Amygdala (tissue), 56 donors: ENCODE results near the gene ABCC10.
"Not testable (repeated sequence)": the region's sequence is repeated elsewhere in the genome, so short reads cannot be mapped to it uniquely, and the experiment has no call there.

ENCODE experiments used
- DNase-seq, 56 donors: peaks; one replicate each; lab custom pipeline; 2025; lab: John Stamatoyannopoulos, UW

ABCC10 gene

DNA sequence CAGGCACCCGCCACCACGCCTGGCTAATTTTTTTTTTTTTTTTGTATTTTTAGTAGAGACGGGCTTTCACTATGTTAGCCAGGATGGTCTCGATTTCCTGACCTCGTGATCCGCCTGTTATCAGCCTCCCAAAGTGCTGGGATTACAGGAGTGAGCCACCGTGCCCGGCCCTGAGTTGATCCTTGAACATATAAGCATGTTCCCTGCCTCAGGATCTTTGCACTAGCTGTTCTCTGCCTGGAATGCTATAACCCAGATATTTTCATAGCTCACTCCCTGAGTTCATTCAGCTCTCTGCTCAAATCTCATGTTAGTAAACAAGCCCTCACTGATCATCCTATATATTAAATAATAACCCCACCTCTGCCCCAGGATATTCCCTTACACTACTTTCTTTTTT is 37.0 kb downstream of the ABCC10 start:
- DNase-seq, result no peak

DNA sequence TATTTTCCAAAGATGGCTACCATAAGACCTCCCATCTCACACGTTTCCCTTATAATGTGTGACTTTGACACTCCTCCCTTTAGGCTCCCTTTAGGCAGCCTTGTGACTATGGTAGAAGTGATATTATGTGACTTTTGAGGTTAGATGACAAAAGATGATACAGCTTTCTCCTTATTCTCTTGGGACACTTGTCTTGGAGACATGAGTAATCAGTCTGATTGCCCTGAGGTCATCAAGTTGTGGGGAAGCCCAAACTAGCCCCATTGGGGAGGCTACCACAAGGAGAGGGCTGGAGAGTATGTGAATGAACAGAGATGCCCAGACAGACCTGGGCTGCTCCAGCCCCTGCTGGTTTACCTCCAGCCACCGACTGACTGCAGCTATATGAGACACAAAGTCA is 38.6 kb downstream of the ABCC10 start:
- no peak for DNase-seq

DNA sequence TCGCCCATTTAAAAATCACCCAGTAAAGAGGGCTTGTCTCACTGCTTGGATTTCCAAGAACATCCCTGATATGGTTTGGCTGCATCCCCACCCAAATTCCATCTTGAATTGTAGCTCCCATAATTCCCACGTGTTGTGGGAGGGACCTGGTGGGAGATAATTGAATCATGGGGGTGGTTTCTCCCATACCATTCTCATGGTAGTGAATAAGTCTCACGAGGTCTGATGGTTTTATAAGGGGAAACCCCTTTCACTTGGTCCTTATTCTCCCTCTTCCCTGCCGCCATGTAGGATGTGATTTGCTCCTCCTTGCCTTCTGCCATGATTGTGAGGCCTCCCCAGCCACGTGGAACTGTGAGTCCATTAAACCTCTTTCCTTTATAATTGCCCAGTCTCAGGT is 39.9 kb downstream of the ABCC10 start:
- not testable (repeated sequence) for DNase-seq

DNA sequence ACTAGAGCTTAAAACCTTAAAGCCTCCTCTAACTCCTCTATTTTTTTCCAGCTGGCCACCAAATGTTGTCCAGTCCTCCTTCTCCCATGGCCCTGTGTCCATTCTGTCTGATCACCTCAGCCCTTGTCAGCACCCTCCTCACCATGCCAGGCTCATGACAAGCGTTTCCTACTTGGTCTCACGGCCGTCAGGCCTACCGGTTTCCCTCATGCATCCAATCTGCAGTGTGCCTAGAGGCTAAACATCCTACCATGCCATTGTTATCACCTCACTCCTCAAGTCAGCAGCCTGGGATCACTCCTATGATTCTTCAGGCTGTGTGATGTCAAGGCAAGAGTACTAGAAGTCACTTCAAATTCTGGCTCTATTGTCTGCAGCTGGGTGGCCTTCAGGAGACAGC is 40.4 kb downstream of the ABCC10 start:
- DNase-seq, result no peak

DNA sequence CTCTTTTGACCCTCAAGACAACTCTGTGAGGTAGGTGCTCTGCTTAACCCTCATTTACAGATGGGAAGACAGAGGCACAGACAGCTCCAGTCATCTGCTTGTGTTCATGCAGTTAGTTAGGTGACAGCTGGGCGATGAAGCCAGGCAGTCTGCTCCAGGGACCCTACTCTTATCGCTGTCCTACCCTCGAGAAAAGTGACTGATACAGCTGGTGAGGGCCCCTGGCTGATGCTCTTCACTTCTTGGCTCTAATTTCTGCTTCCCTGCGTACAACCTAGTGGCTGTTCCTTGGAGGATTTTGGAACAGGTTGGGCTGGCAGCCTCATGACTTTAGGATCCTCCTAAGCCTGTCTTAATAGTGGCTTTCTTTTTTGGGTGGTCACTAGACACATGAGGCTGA is 40.9 kb downstream of the ABCC10 start:
- no peak for DNase-seq

DNA sequence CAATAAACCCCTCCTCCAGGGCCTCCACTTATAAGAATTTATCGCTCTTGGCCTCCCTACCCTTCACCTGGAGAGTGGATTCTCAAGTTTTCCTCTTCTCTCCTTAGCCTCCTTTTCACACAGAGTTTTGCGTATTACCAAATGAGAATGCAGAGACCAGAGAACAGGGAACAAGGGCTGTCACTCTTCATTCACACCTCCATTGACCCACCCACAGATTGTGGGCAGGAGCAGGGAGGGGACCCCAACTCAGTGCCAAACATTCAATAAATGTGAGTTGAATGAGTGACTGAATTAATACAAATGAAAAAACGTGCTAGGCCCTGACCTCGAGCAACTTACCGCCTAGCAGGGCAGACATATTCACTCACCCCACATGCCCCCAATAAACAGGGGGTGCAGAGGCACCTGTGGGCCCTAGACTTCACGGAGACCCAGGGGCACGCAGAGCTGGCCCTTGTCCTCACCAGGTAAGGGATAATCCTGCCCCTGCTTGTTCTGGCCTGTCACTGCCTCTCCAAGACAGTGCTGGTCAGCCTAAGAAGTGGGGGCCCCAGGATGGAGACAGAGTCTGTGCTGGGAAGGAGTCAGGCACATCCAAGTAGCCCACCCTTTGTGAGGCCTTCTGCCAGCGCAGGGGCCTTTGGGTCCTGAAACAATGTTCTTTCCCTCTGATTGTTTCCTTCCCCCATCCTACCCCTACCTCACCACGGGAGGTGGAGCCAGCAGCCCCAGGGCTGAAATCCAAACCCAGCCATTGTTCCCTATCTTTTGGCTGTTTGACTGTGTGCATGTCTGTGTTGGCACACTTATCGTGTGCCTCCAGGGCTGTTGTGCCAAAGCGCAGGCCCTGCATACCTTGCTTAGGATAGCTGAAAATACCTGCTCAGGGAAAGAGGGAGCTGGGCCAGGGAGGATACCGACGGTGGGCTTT is 41.7 kb downstream of the ABCC10 start:
- peak in 1 of 56 donors; percentile 3 for DNase-seq

DNA sequence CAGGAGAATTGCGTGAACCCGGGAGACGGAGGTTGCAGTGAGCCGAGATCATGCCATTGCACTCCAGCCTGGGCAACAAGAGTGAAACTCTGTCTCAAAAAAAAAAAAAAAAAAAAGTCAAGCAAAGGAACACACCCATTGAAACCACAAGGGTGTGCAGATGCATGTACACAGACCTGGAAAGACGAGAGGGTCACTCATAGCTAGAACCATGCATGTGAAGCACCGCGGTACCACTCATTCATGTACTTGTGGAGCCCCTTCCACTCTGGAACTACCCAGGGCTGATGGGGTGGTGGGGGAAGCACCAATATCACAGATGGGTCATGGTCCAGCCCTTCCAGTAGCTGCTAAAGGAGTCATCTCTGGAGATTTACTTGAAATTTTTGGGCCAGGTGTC is 42.6 kb downstream of the ABCC10 start:
- DNase-seq, result no peak

DNA sequence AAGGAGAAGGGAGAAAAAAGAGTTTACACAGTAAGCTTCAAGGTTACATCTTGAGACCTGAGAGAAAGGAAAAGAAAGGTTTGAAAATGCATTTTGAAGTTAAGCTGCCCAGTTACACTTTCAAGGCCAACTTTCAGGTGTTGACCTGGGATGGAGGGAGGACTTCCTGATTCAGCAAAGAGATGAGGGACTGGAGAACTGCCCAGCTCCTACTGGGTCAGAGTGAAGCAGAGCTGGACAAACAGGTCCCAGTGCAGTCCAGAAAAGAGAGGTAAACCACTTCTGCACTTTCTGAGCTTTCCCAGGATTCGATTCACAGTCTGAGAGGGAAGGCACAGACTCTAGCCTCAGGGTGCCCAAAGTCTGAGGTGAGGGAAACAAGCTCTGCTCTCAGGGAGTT is 44.1 kb downstream of the ABCC10 start:
- no peak for DNase-seq

DNA sequence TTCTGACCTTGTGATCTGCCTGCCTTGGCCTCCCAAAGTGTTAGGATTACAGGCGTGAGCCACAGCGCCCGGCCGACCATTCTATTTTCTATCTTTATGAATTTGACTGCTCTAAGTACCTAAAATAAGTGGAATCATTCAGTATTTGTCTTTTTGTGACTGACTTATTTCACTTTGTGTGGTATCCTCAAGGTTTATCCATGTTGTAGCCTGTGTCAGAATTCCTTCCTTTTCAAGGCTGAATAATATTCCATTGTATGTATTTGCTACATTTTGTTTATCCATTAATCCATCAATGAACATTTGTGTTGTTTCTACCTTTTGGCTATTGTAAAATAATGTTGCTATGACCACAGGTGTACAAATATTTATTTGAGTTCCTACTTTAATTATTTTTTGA is 45.2 kb downstream of the ABCC10 start:
- no peak for DNase-seq

DNA sequence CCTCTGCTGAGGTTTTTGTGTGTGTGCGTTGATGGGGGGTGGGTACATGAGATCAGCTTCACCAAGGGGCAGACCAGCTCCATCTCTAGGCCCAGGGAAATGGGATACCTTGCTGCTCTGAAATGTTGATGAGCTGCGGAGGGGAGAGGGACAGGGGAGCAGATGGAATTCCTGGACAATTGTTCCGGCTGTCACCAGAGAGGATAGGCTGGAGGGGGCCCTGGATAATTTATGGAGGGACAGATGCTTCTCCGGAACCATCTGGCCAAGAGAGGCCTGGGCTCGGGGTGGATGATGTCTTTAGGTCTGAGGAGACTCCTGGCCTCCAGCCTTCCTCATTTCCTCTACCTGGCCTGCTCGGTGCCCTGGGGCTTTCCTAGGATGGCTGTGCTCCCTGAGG is 48.2 kb downstream of the ABCC10 start:
- DNase-seq, result no peak

DNA sequence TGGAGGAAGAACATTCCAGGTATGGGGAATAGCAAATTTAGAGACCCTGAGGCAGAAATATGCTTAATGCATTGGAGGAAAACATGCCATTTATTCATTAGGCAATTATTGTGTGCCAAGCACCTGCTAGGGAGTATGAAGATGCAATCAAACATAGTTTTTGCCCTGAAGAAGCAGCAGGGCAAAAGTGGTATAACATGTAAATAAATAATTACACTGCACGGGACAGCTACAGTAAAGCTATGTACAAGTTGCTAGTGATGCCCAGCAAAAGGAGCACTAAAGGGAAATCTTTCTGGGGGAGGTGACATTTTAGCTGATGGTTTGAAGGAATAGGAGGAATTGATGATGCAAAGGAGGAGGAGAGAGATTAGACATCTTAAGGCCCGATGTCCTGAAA is 49.4 kb downstream of the ABCC10 start:
- no peak for DNase-seq

DNA sequence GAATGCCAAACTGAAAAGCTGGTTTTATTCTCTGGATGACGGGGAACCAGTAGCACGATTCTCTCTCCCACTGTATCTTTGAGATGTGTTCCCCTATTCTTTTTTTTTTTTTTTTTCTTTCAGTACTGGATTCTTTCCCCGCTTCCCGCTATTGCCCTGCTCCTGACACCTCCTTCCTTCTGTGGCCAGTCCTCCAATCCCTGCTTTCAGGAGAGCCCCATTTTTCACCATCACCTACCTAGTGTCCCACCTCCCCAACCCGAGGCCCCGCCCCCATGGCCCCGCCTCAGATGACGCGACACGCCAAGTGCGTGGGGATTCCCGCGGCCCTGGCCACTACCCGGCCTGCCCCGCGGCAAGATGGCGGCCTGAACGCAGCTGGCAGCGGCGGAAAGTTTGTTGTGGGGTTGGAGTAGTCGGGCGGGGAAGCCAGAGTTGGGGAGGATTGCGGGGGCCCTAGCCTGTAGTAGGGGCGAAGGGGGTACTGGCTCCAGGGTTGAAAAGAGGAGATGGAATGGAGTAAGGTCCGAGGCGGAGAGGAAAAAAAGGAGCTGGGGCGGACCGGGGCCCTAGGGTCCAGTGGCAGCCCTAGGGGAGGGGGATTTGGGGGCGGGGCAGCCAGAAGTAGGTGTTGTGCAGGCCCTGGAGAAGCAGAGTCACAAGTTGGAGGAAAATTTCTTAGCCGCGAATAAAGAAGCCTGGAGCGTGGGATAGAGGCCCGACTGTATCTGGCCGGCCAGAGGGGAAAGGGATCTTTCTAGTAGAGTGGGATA is 50.1 kb downstream of the ABCC10 start, which contains the start of gene TJAP1:
TJAP1 (plus strand) TSS at position 336 of the 773 bp plus-strand sequence. CDS start 21,432 bp downstream, outside the sequence.
- DNase-seq, result peak; percentile 34 to 94 (median 84)

DNA sequence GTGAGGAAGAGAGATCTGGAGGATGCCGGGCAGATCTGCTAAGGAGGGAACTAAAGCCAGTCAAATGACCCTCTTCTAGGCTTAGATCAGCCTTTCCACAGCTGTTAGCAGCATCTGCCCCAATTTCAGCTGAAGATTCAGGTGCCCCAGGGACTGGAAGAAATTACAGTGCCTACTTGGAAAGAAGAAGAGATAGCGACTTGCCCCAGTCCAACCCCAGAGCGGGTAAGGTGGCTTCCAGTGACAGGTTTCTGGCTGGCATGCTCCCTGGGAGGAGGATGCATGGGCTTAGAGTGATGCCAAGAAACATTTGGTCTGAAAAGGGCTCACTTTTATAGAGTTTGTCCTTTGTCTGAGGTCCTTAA is 50.6 kb downstream of the ABCC10 start:
- no peak for DNase-seq

DNA sequence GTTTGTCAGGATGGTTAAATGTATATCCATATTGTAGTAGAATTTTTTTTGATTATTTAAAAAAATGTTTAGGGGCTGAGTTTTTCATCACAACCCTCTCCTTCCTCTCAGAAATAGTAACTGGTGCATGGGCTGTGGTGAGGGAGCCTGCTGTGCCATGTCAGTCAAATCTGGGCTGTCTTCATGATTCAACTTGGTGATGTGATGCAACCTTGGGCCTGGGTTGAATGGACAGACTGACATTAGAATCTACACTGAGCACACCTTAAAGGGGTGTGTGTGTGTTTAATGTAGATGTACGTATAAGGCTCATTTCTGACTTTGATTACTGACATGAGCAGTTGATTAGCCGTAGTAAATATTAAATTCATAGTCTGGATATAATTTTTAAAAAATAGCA is 53.7 kb downstream of the ABCC10 start:
- DNase-seq, result no peak

DNA sequence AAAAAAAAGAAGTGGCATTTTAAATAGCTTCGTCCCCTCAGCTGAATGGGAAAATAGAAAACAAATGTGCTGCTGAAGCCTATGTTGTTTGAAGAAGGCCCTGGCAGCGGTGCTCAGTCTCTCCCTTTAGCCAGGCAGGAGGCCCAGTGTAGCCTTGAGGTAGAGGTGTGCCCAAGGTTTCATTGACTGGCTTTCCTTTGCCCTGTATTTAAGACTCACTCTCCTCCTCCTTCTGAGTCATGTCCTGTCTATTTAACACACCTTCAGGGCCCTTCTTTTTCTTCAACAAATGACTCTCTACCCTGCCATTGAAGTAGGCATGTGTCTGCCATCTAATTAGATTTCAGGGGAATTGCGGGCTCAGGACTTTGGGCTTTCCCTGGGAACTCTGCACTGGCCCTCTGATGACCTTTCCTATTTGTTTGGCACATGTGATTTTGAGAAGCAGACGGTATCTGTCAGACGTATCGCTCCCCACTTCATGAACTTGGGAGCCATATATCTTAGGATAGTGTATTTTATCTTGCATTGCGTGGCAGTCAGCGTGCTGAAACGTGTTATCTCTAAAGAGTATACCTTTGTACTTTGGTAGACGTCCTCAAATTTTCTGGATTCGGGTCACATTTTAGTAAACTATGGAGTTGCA is 54.4 kb downstream of the ABCC10 start:
- DNase-seq, result no peak

DNA sequence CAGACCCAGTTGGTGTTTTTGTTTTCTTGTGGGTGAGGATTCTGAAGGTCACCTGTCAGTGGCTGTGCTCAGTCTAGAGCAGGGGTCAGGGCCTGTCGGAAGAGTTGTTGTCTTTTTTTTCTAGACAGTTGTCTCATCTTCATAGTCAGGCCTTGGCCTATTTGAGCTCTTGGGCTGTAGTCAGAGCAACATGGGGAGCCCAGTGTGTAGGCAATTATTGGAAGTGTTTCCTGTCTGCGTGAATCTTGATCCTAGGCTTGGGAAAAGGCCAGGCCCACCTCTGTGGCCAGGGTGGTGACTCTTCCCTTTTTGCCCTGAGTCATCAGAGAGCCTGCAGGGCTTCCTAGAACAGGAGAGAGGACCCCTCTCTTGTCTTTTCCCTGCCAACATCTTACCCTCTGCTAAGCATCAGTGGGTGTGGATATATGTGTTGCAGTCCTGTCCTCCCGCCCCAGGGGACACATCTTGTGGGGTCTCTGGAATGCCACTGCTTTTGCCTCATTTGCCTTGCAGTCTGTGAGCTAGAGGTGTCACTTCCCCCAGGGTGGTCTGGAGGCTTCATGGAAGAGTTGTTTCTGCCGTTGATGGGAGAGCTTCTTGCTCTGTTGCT is 61.4 kb downstream of the ABCC10 start:
- no peak for DNase-seq

DNA sequence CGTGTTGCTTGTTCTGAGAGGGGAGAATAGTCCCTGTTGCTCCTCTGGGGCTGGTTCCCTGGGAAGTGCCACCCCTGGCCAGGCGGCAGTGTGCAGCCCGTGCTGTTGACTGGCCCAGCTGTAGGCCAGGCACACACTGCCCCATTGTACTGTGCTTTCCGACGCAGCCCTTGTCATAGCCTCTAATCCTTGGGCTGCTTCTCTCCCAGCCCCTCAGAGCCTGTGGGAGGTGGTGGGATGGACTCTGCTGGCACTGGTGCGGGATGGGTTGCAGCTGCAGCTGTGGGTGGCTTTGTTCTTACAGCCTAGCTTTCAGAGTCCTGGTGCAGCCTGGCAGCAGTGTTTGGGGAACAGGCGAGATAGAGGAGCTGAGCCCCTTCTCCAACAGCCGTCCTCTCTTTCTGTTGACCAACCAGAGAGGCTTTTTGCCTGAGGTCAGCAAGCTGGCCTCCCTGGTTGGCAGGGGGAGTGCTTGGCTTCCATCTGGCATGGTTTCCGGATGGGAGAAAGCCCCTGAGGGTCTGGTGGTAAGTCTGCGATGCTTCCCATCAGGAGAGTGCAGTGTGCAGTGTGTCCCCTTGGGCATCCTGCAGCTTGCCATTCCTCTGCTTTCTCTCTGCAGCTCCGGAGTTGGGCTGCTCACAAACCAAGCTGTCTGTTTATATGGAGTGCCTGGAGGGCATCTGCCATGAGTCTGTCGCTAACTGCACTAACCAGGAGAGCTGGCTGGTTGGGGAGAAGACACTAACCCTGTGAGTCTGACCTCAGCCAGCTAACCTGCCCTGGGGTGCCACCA is 62.1 kb downstream of the ABCC10 start:
- DNase-seq, result peak in 54 of 56 donors; percentile 36 to 98 (median 90)

DNA sequence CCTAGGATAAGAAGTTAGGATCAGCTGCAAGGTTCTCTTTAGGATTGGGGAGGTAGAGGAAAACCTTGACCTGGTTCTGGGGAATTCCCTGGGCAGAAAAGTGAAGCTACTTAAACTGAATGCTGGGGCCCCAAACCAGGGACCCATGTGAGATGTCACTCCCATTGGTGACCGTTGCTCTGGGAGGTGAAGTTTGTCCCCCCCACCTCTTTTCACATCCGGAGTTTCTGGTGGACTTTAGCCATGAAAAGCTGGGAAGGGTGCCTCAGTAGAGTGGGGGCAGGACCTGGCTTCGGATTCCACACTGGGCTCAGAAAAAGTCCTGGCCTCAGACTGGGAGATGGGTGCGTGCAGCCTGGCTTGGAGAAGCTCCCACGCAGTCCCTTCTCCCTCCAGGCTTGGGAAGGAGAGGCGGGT is 63.2 kb downstream of the ABCC10 start:
- DNase-seq, result peak in 11 of 56 donors; percentile 16 to 62 (median 36)

DNA sequence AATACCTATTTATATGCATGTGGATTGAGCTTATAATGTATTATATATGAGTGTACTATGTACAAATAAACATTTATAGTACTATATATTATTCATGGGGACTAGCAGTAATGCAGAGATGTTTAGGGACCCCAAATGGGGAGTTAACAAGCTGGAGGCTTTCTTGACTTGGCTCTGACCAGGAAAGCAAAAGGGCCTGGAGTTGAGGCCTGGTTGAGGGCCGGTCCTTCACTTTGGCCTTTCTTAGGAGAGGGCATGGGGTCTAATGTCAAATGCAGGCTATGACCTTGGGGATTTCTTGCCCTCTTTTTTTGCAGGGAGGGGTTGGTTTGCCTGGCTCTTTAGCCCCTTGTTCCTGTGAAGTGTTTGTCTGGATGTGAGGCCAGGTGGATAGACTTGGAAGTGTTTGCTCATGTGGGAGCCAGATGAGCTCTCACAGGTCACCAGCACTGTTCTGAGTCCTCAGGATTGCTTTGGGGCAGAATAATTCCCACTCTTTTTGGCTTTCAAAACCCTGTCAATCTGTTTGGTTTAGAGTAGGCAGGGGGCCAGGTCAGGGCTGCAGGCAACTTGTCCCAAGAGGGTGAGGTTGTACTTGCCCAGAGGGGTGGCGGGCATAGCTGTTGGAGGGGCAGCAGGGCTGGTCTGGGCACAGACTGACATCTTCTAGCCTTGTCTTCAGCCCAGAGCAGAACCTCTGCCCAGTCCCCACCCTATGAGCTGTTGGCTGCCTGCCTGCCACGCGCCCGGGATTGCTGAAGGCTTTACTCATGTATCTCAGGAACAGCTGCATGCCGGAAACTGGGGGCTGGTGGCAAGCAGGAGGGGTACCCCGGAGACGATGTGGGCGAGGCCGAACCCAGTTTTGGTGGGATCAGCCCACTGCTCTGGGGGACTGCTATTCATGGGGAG is 64.7 kb downstream of the ABCC10 start:
- DNase-seq, result peak in 55 of 56 donors; percentile 47 to 95 (median 83)
